SK-N-SH treated with all-trans-retinoic acid at 6 μM for 48 hours (cell line): Measurements from ENCODE around the gene TOP2A.
A peak's percentile ranks its signal among the peaks of the same experiment; 100 is the strongest.

Source experiments
- ATAC-seq: fragments of 200-7000 bp; cut with Tn5 transposase; 3 replicates; pipeline ENCODE4 v1.9.1; 2020; ENCODE audit warnings: mild to moderate bottlenecking, moderate library complexity
- ARNTL ChIP-seq: fragments of 450-650 bp; formaldehyde crosslinking; IDR thresholded peaks from 2 replicates; pipeline ENCODE4 v1.5.0; 2020; ENCODE audit warnings: low read depth, mild to moderate bottlenecking, moderate library complexity, borderline replicate concordance
- BACH2 ChIP-seq: fragments of 250-450 bp; sonication (Bioruptor Pico); IDR thresholded peaks from 2 replicates; pipeline ENCODE4 v1.9.0; 2021; ENCODE audit warnings: mild to moderate bottlenecking, borderline replicate concordance
- CREB5 ChIP-seq: fragments of 250-450 bp; sonication (Bioruptor Pico); IDR thresholded peaks from 2 replicates; pipeline ENCODE4 v1.5.1; 2020; ENCODE audit warnings: low read depth, mild to moderate bottlenecking, moderate library complexity
- GLIS3 ChIP-seq: fragments of 250-450 bp; sonication (Bioruptor Pico); IDR thresholded peaks from 2 replicates; pipeline ENCODE4 v1.5.0; 2020; ENCODE audit warnings: mild to moderate bottlenecking, moderate library complexity
- ISL1 ChIP-seq: fragments of 250-450 bp; sonication (Bioruptor Pico); IDR thresholded peaks from 2 replicates; pipeline ENCODE4 v2.1.2; 2022; ENCODE audit warnings: mild to moderate bottlenecking, moderate library complexity
- PATZ1 ChIP-seq: fragments of 250-450 bp; sonication (Bioruptor Pico); IDR thresholded peaks from 2 replicates; pipeline ENCODE4 v1.8.0; 2020; ENCODE audit warnings: mild to moderate bottlenecking, moderate library complexity, borderline replicate concordance
- SNAI2 ChIP-seq: fragments of 250-450 bp; sonication (Bioruptor Pico); IDR thresholded peaks from 2 replicates; pipeline ENCODE4 v1.5.0; 2020; ENCODE audit warnings: mild to moderate bottlenecking, moderate library complexity
- TCF4 ChIP-seq: fragments of 250-450 bp; sonication (Bioruptor Pico); IDR thresholded peaks from 2 replicates; pipeline ENCODE4 v1.8.0; 2021; ENCODE audit warnings: mild to moderate bottlenecking, moderate library complexity, borderline replicate concordance
- TOX ChIP-seq: fragments of 250-450 bp; sonication (Bioruptor Pico); IDR thresholded peaks from 2 replicates; pipeline ENCODE4 v1.8.0; 2021; ENCODE audit warnings: mild to moderate bottlenecking, moderate library complexity, borderline replicate concordance
- TSHZ2 ChIP-seq: fragments of 250-450 bp; sonication (Bioruptor Pico); IDR thresholded peaks from 2 replicates; pipeline ENCODE4 v1.5.0; 2020; ENCODE audit warnings: mild to moderate bottlenecking, moderate library complexity
- ZC3H10 ChIP-seq: fragments of 250-450 bp; sonication (Bioruptor Pico); IDR thresholded peaks from 2 replicates; pipeline ENCODE4 v1.5.1; 2021; ENCODE audit warnings: mild to moderate bottlenecking, moderate library complexity
- ZFP3 ChIP-seq: fragments of 250-450 bp; sonication (Bioruptor Pico); IDR thresholded peaks from 2 replicates; pipeline ENCODE4 v1.5.0; 2020; ENCODE audit warnings: mild to moderate bottlenecking, moderate library complexity
- ZFP30 ChIP-seq: fragments of 450-650 bp; formaldehyde crosslinking; IDR thresholded peaks from 2 replicates; pipeline ENCODE4 v1.5.0; 2022; ENCODE audit warnings: mild to moderate bottlenecking, moderate library complexity
- ZNF565 ChIP-seq: fragments of 450-650 bp; formaldehyde crosslinking; conservative IDR thresholded peaks from 2 replicates; pipeline ENCODE4 v1.5.0; 2020; ENCODE audit warnings: low read depth, mild to moderate bottlenecking, moderate library complexity
- ZNF70 ChIP-seq: fragments of 450-650 bp; formaldehyde crosslinking; IDR thresholded peaks from 2 replicates; pipeline ENCODE4 v1.5.0; 2020; ENCODE audit warnings: mild to moderate bottlenecking, moderate library complexity
- ZNF8 ChIP-seq: fragments of 450-650 bp; formaldehyde crosslinking; IDR thresholded peaks from 2 replicates; pipeline ENCODE4 v1.5.0; 2020; ENCODE audit warnings: mild to moderate bottlenecking, moderate library complexity

TOP2A gene

GRCh38 chr17:40352237-40352778 lies 65.4 kb downstream of the TOP2A start (continued):
- TF ChIP-seq PATZ1 (CRISPR knock-in tag) (no peak), CREB5 (CRISPR knock-in tag) (no peak)

GRCh38 chr17:40351359-40352236 lies 66.1 kb downstream of the TOP2A start:
- TF ChIP-seq ZFP3 (CRISPR knock-in tag) (no peak), TSHZ2 (no peak), ZNF565 (0 out of 2 replicates have a peak, but pooled peaks have one; percentile 42), SNAI2 (no peak), ISL1 (no peak), GLIS3 (CRISPR knock-in tag) (no peak)
- no peak for ATAC-seq

- no peak for ATAC-seq
- TF ChIP-seq GLIS3 (CRISPR knock-in tag) (0 out of 2 replicates have a peak, but pooled peaks have one; percentile 3), ZC3H10 (CRISPR knock-in tag) (no peak), BACH2 (no peak), TOX (no peak), ZNF70 (CRISPR knock-in tag) (peak; percentile 36), TCF4 (CRISPR knock-in tag) (peak; percentile 23; the same call in 1 of the 2 replicates)
- TF ChIP-seq, all 23 proteins: peak for 3
Observed at GRCh38 chr17:40350689-40351358, 66.9 kb downstream of the TOP2A start.

- ATAC-seq: no peak
- TF ChIP-seq ZNF8 (CRISPR knock-in tag) (no peak), ZFP30 (CRISPR knock-in tag) (no peak), TCF4 (CRISPR knock-in tag) (no peak), ZC3H10 (CRISPR knock-in tag) (no peak), PATZ1 (CRISPR knock-in tag) (no peak), CREB5 (CRISPR knock-in tag) (no peak), ARNTL (CRISPR knock-in tag) (no peak)
Observed at GRCh38 chr17:40349895-40350688, 67.6 kb downstream of the TOP2A start.
